OCI-LY3 (cell line): ENCODE data around the gene RNF220.

Experiments
- H2AFZ ChIP-seq: fragments of 200-600, 300-600 bp; shearing (Covaris generic); 2 replicates; pipeline ENCODE4 v1.6.0; 2014; ENCODE audit warnings: antibody characterized with exemption, low read depth, low read length
- H3K27ac ChIP-seq: fragments of 200-600, 300-600 bp; sonication (generic); 2 replicates; pipeline ENCODE4 v1.5.1; 2014; ENCODE audit warnings: mild to moderate bottlenecking, low read length, moderate library complexity, mixed read lengths
- H3K27me3 ChIP-seq: fragments of 200-600, 300-600 bp; sonication (generic); 2 replicates; pipeline ENCODE4 v1.6.1; 2014; ENCODE audit warnings: low read depth, low read length, mixed read lengths
- H3K36me3 ChIP-seq: fragments of 200-600, 300-600 bp; sonication (generic); replicated peaks from 2 replicates; pipeline ENCODE3; 2014; ENCODE audit warnings: low read depth, low read length, mixed read lengths
- H3K4me1 ChIP-seq: fragments of 300-600, 200-600 bp; sonication (generic); 2 replicates; pipeline ENCODE4 v1.6.1; 2014; ENCODE audit warnings: low read length, mixed read lengths
- H3K4me2 ChIP-seq: fragments of 200-600, 300-600 bp; sonication (generic); 2 replicates; pipeline ENCODE4 v1.6.1; 2014; ENCODE audit warnings: low read length, mixed read lengths
- H3K4me3 ChIP-seq: fragments of 300-600, 200-600 bp; sonication (generic); 2 replicates; pipeline ENCODE4 v1.5.1; 2014; ENCODE audit warnings: antibody characterized with exemption, mild to moderate bottlenecking, low read length, moderate library complexity
- H3K79me2 ChIP-seq: fragments of 300-600, 200-600 bp; shearing (Covaris generic); 2 replicates; pipeline ENCODE4 v1.6.1; 2014; ENCODE audit warnings: mild to moderate bottlenecking, low read length, mixed read lengths
- H3K9ac ChIP-seq: fragments of 300-600, 200-600 bp; shearing (Covaris generic); 2 replicates; pipeline ENCODE4 v1.6.0; 2014; ENCODE audit warnings: mild to moderate bottlenecking, low read length, moderate library complexity
- H3K9me3 ChIP-seq: fragments of 200-600, 300-600 bp; shearing (Covaris generic); 2 replicates; pipeline ENCODE4 v1.6.1; 2014; ENCODE audit warnings: low read length, mixed read lengths; ENCODE audit not compliant: insufficient read depth
- H4K20me1 ChIP-seq: fragments of 200-600, 300-600 bp; sonication (generic); 2 replicates; pipeline ENCODE4 v1.6.1; 2016; ENCODE audit warnings: low read length, mixed read lengths; ENCODE audit not compliant: insufficient read depth
- CTCF ChIP-seq: fragments of 200-600, 300-600 bp; sonication (generic); IDR thresholded peaks from 2 replicates; pipeline ENCODE4 v1.5.1; 2014; ENCODE audit warnings: antibody characterized with exemption, low read length, low read depth
- EZH2phosphoT487 ChIP-seq: fragments of 200-600 bp; shearing (Covaris generic); IDR thresholded peaks from 2 replicates; pipeline ENCODE4 v1.6.1; 2018; ENCODE audit warnings: antibody characterized with exemption, mixed run types, low read depth

The RNF220 gene

GRCh38 chr1:44507490-44508396 is 102.7 kb downstream of the RNF220 start:
- H4K20me1 ChIP-seq: no peaks in the 10 kb centered on the region
- no peaks in the 10 kb centered on the region for H3K79me2 ChIP-seq
- peaks cover 20% of the 10 kb centered on the region for H3K4me1 ChIP-seq
- no peak overlapping the region for H3K4me3 ChIP-seq
- H3K9ac ChIP-seq: no peak overlapping the region
- H3K4me2 ChIP-seq: no peak overlapping the region
- no peaks in the 10 kb centered on the region for H3K9me3 ChIP-seq
- H3K27me3 ChIP-seq: no peaks in the 10 kb centered on the region
- no peak overlapping the region for H2AFZ ChIP-seq
- TF ChIP-seq CTCF: no peak
- TF ChIP-seq EZH2phosphoT487: no peak
- no peaks in the 10 kb centered on the region for H3K36me3 ChIP-seq
- H3K27ac ChIP-seq: no peak overlapping the region

- Histone ChIP-seq H3K27ac (no peak overlapping the region), H3K9ac (no peak overlapping the region), H3K27me3 (no peaks in the 10 kb centered on the region), H2AFZ (no peak overlapping the region), H3K79me2 (no peaks in the 10 kb centered on the region), H3K4me3 (no peak overlapping the region), H3K4me2 (no peak overlapping the region), H3K4me1 (peaks cover 20% of the 10 kb centered on the region), H3K36me3 (no peaks in the 10 kb centered on the region), H4K20me1 (no peaks in the 10 kb centered on the region), H3K9me3 (no peaks in the 10 kb centered on the region)
- TF ChIP-seq CTCF (no peak), EZH2phosphoT487 (no peak)
Observed at GRCh38 chr1:44508397-44508745, 103.3 kb downstream of the RNF220 start.

GRCh38 chr1:44511363-44511762 is 106.3 kb downstream of the RNF220 start:
- TF ChIP-seq CTCF (no peak), EZH2phosphoT487 (no peak)
- Histone ChIP-seq H3K4me1 (peaks cover 16% of the 10 kb centered on the region), H3K36me3 (no peaks in the 10 kb centered on the region), H3K4me3 (no peak overlapping the region), H2AFZ (no peak overlapping the region), H3K4me2 (peak overlapping the region; percentile 47; the same call in 1 of the 2 replicates), H3K27ac (no peak overlapping the region), H3K79me2 (no peaks in the 10 kb centered on the region), H3K9me3 (no peaks in the 10 kb centered on the region), H4K20me1 (no peaks in the 10 kb centered on the region), H3K9ac (no peak overlapping the region), H3K27me3 (no peaks in the 10 kb centered on the region)

GRCh38 chr1:44511769-44512168 is 106.7 kb downstream of the RNF220 start:
- Histone ChIP-seq H3K9ac (no peak overlapping the region), H3K27me3 (no peaks in the 10 kb centered on the region), H4K20me1 (no peaks in the 10 kb centered on the region), H2AFZ (no peak overlapping the region), H3K27ac (no peak overlapping the region), H3K4me1 (peaks cover 16% of the 10 kb centered on the region), H3K4me3 (peak overlapping the region; percentile 23; the same call in 1 of the 2 replicates), H3K9me3 (no peaks in the 10 kb centered on the region), H3K4me2 (peak overlapping the region; percentile 47), H3K79me2 (no peaks in the 10 kb centered on the region), H3K36me3 (no peaks in the 10 kb centered on the region)
- TF ChIP-seq EZH2phosphoT487 (no peak), CTCF (no peak)
